Activated naive CD8-positive, alpha-beta T cell treated with anti-CD3 and anti-CD28 coated beads, Interleukin-2, amount 10 ng/mL, durations not matched to agents 7 days and 5 days (primary cell): ENCODE measurements around the gene TCF23. TPM values are rescaled to one million over a fixed set of nuclear protein-coding genes. Genes with fewer than 3 reads are reported as not detected.
"Not testable (repeated sequence)": the region's sequence is repeated elsewhere in the genome, so short reads cannot be mapped to it uniquely, and the experiment has no call there.

Experiments
- ATAC-seq: fragments of 150-1000 bp; cut with Tn5 transposase; one replicate; pipeline ENCODE4 v1.10.0; 2021; ENCODE audit warnings: low read depth, moderate library complexity
- POLR2A ChIA-PET: fragments of 350-600 bp; sonication (Branson Sonifier 250); formaldehyde crosslinking; loops from one replicate; lab custom pipeline; 2021; ENCODE audit warnings: antibody characterized with exemption; lab: Charles Lee
- DNase-seq: peaks from one replicate; pipeline ENCODE4 v3.0.0; 2021
- H3K27ac Mint-ChIP-seq: one replicate; pipeline ENCODE4 v1.8.0; 2022; ENCODE audit warnings: mild to moderate bottlenecking, mixed read lengths
- H3K27me3 Mint-ChIP-seq: one replicate; pipeline ENCODE4 v1.8.0; 2022; ENCODE audit warnings: mild to moderate bottlenecking, moderate library complexity, mixed read lengths
- H3K36me3 Mint-ChIP-seq: one replicate; pipeline ENCODE4 v1.8.0; 2021; ENCODE audit warnings: mild to moderate bottlenecking, mixed read lengths
- H3K4me1 Mint-ChIP-seq: one replicate; pipeline ENCODE4 v1.8.0; 2021; ENCODE audit warnings: mixed read lengths
- H3K4me3 Mint-ChIP-seq: one replicate; pipeline ENCODE4 v1.8.0; 2022; ENCODE audit warnings: mild to moderate bottlenecking, moderate library complexity, mixed read lengths
- H3K9me3 Mint-ChIP-seq: one replicate; pipeline ENCODE4 v1.8.0; 2021; ENCODE audit warnings: mixed read lengths
- total RNA-seq, 2 experiments: library from RNA; stranded (reverse); gene quantifications; one replicate each; pipeline ENCODE4 v1.2.3, GENCODE V29; 2021

TCF23 gene
- total RNA-seq, 2 experiments from 2014 or later, result not detected

DNA sequence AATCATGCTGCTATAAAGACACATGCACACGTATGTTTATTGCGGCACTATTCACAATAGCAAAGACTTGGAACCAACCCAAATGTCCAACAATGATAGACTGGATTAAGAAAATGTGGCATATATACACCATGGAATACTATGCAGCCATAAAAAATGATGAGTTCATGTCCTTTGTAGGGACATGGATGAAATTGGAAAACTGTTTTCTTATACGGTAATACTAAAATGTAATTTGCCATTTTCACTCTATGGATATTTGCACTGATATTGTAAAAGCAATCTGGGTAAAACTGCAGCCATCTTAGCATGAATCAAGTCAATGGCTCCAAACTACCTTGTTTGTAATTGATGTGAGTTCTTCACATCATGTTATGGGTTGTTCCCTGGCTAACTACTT is 47.0 kb downstream of the TCF23 start:
- POLR2A ChIA-PET, H3K27ac Mint-ChIP-seq, H3K9me3 Mint-ChIP-seq, H3K4me3 Mint-ChIP-seq, H3K27me3 Mint-ChIP-seq, H3K36me3 Mint-ChIP-seq, H3K4me1 Mint-ChIP-seq, ATAC-seq, DNase-seq: not testable (repeated sequence)

DNA sequence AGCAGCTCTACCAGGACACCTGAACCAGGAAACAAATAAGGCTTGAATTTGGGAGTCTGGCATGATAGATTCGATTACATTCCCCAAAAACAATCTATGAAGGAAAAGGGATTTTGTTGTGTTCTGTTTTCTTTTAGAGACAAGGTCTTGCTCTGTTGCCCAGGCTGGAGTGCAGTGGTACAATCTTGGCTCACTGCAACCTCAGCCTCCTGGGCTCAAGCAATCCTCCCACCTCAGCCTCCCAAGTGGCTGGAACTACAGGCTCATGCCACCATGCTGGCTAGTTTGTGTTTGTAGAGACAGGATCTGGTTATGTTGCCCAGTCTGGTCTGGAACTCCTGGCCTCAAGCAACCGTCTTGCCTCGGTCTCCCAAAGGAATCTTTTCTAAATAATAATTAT is 49.3 kb downstream of the TCF23 start:
- H3K36me3 Mint-ChIP-seq, POLR2A ChIA-PET, H3K9me3 Mint-ChIP-seq, DNase-seq, H3K27ac Mint-ChIP-seq, H3K4me1 Mint-ChIP-seq, H3K27me3 Mint-ChIP-seq, ATAC-seq, H3K4me3 Mint-ChIP-seq: not testable (repeated sequence)

GRCh38 chr2:27198627-27199026 is 49.8 kb downstream of the TCF23 start:
- Mint-ChIP-seq H3K36me3 (no peaks in the 10 kb centered on the region), H3K27me3 (no peaks in the 10 kb centered on the region), H3K4me3 (no peak overlapping the region), H3K9me3 (no peaks in the 10 kb centered on the region), H3K4me1 (no peaks in the 10 kb centered on the region), H3K27ac (no peak overlapping the region)
- POLR2A ChIA-PET, result no interaction called here
- DNase-seq, result no peak
- no peak for ATAC-seq

- Mint-ChIP-seq H3K27me3 (no peaks in the 10 kb centered on the region), H3K36me3 (no peaks in the 10 kb centered on the region), H3K9me3 (no peaks in the 10 kb centered on the region), H3K4me3 (no peak overlapping the region), H3K27ac (no peak overlapping the region), H3K4me1 (no peaks in the 10 kb centered on the region)
- DNase-seq (no peak), ATAC-seq (no peak)
- POLR2A ChIA-PET, result no interaction called here
Observed at GRCh38 chr2:27199241-27199640, 50.4 kb downstream of the TCF23 start.

DNA sequence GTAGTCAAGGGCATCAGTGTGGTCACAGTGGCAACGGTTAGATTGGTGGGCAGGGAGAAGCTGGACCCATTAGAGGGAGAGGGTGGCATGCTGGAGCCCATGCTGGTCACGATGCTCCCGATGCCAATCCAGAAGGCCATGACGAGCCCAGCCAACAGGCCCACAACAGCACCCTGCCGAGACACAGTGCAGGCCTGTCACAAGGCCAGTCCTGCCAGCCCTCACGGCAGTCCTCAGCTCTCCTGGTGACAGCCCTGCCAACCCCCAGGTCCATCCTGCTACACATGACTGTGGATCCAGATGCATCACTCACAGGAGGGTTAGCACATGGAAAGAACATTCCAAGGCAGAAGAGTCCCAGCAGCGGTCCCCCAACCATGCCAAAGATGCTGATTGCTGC is 52.9 kb downstream of the TCF23 start:
- ATAC-seq, result no peak
- no peak overlapping the region for H3K4me3 Mint-ChIP-seq
- peak overlapping the region; percentile 13 for H3K27ac Mint-ChIP-seq
- no peak for DNase-seq
- no peaks in the 10 kb centered on the region for H3K9me3 Mint-ChIP-seq
- peaks cover 13% of the 10 kb centered on the region for H3K4me1 Mint-ChIP-seq
- peaks cover 6% of the 10 kb centered on the region for H3K36me3 Mint-ChIP-seq
- POLR2A ChIA-PET, result no interaction called here
- H3K27me3 Mint-ChIP-seq, result no peaks in the 10 kb centered on the region

DNA sequence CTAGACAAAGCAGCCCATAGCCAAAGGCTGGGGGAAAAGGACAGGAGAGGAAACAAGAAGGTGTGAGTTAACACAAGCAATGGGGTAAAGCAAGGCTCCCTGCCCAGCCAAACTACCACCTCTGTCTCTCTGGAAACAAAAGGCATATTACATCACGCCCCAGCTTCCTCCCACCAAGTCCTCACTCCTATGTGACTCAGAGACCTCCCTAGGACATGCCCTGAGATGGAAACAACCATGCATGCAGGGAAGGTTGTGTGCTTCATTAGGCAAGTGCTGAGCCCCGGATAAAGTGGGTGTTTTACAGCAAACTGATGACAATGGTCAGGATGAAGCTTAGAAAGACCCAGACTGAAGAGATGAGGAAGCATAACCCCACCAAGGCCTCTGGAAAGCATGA is 54.0 kb downstream of the TCF23 start:
- Mint-ChIP-seq H3K27ac (no peak overlapping the region), H3K27me3 (no peaks in the 10 kb centered on the region), H3K4me1 (peaks cover 13% of the 10 kb centered on the region), H3K36me3 (peaks cover 8% of the 10 kb centered on the region), H3K9me3 (no peaks in the 10 kb centered on the region), H3K4me3 (no peak overlapping the region)
- POLR2A ChIA-PET, result interaction anchor here (0.6 kb wide), 1 partner anchor 1073 kb away, joined by 3 read pairs; no protein-coding TSS in a partner anchor
- DNase-seq, result no peak
- ATAC-seq, result no peak

DNA sequence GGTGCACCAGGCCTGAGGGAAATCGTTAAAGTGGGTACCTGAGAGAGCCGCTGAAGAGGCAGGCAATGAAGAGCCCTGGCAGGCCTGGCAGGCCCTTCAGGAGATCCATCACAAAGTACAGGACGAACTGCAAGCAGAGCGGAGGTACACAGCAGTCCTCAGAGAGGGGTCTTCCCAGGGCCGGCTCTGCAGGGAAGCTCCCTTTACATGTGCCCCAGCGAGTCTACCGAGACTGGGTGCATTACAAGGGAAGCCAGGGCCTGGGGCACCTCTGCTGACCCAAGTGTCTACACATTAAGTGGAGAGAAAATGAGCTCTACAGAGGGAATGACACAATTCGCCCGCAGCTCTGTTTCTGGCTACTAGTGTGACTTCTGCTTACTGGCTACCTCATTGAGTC is 54.9 kb downstream of the TCF23 start:
- Mint-ChIP-seq H3K9me3 (no peaks in the 10 kb centered on the region), H3K4me1 (peaks cover 13% of the 10 kb centered on the region), H3K4me3 (no peak overlapping the region), H3K27ac (no peak overlapping the region), H3K27me3 (no peaks in the 10 kb centered on the region), H3K36me3 (peaks cover 8% of the 10 kb centered on the region)
- POLR2A ChIA-PET, result no interaction called here
- DNase-seq (no peak), ATAC-seq (no peak)

DNA sequence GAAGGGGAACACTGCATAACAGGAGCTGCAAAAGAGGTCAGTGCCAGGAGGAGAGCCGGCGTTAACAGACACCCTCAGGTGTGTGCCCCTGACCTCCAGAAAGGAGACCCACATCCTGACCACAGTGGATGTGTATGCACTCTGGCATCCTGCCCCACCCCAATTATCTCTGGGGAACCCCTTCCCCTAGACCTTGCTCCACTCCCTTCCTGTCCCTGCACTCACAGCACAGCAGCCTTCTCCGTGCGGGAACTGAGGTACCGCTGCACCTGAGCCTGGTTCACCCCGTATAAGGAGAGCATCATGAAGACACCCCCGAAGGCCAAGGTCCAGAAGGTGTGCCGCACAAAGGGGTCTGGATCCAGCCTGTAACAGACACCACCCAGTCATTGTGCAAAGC is 55.8 kb downstream of the TCF23 start:
- ATAC-seq, result no peak
- POLR2A ChIA-PET, result interaction anchor here (1.0 kb wide), 1 partner anchor 133 kb away, joined by 3 read pairs; the partner anchor contains the start of gene OST4
- Mint-ChIP-seq H3K27ac (peak overlapping the region; percentile 51), H3K36me3 (peaks cover 8% of the 10 kb centered on the region), H3K27me3 (no peaks in the 10 kb centered on the region), H3K9me3 (no peaks in the 10 kb centered on the region), H3K4me1 (peaks cover 15% of the 10 kb centered on the region), H3K4me3 (no peak overlapping the region)
- no peak for DNase-seq

DNA sequence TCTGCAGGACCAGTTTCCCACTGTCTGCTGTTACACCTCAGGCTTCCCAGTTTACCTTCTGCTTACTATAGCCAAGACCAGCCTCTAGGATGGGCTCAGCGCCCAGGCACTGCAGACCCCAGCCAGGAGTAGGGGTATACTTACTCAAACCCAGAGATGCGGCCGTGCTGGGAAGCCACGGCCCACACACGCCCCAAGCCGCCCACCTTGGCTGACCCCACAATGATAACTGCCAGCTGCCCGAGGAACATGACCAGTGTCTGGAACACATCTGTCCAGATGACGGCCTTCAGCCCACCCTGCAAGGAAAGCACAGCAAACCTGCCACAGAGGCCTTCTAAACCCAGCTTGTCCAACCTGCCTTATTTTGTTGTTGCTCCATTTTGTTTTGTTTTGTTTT is 56.4 kb downstream of the TCF23 start:
- H3K27ac Mint-ChIP-seq, result peak overlapping the region; percentile 11
- no peaks in the 10 kb centered on the region for H3K9me3 Mint-ChIP-seq
- POLR2A ChIA-PET, result interaction anchor here (1.0 kb wide), 1 partner anchor 133 kb away, joined by 3 read pairs; the partner anchor contains the start of gene OST4
- H3K4me3 Mint-ChIP-seq, result no peak overlapping the region
- DNase-seq, result no peak
- no peaks in the 10 kb centered on the region for H3K27me3 Mint-ChIP-seq
- H3K36me3 Mint-ChIP-seq, result peaks cover 8% of the 10 kb centered on the region
- ATAC-seq, result no peak
- peaks cover 21% of the 10 kb centered on the region for H3K4me1 Mint-ChIP-seq

DNA sequence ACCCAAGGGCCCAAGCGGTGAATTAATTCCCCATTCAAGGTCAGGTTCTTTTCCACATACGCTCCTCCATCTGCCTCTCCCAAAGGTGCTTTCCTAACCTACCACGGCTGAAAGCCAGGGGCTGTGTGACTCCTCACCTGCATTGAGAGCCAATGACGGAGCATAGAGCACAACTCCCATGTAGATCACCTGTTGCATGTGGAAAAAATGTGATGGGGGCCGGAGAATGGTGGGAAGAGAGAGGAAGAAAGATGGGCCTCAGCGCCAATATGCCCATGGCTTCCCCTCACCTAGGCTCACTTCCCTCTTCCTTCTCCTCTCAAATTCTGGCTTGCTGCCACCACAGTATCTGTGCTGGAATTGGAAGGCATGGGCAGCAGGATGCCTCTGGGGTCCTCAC is 57.5 kb downstream of the TCF23 start:
- POLR2A ChIA-PET, result no interaction called here
- Mint-ChIP-seq H3K4me1 (peaks cover 21% of the 10 kb centered on the region), H3K9me3 (no peaks in the 10 kb centered on the region), H3K27me3 (no peaks in the 10 kb centered on the region), H3K36me3 (peaks cover 8% of the 10 kb centered on the region), H3K4me3 (no peak overlapping the region), H3K27ac (no peak overlapping the region)
- ATAC-seq, result no peak
- no peak for DNase-seq

Other genes with a start within 250 kb of the TCF23 start
- 1 to 10 TPM; 1.9 to 2.0 TPM for gene MAPRE3, start 178.4 kb upstream of the TCF23 start, total RNA-seq
- 10 to 100 TPM; 68.1 to 70.8 TPM for gene TMEM214, start 116.0 kb upstream of the TCF23 start, total RNA-seq
- gene AGBL5, start 97.3 kb upstream of the TCF23 start, total RNA-seq, result 10 to 100 TPM; 14.9 to 18.0 TPM
- gene OST4, start 77.3 kb upstream of the TCF23 start, total RNA-seq, result 100 to 1,000 TPM; 302 to 325 TPM
- gene EMILIN1, start 70.4 kb upstream of the TCF23 start, total RNA-seq, result 1 to 10 TPM in 1 of 2 experiments, under 1 TPM in 1; 0.91 to 1.2 TPM
- 10 to 100 TPM; 13.1 to 13.7 TPM for gene KHK, start 62.2 kb upstream of the TCF23 start, total RNA-seq
- 1 to 10 TPM; 1.6 TPM for gene CGREF1, start 29.9 kb upstream of the TCF23 start, total RNA-seq
- gene ABHD1, start 25.2 kb upstream of the TCF23 start, total RNA-seq, result 1 to 10 TPM in 1 of 2 experiments, under 1 TPM in 1; 0.77 to 1.4 TPM
- 10 to 100 TPM; 51.7 to 53.9 TPM for gene PREB, start 14.4 kb upstream of the TCF23 start, total RNA-seq
- not detected for gene PRR30, start 9.6 kb upstream of the TCF23 start, total RNA-seq
- 10 to 100 TPM; 74.9 to 84.6 TPM for gene ATRAID, start 63.0 kb downstream of the TCF23 start, total RNA-seq
- 10 to 100 TPM; 31.6 to 32.2 TPM for gene SLC5A6, start 63.3 kb downstream of the TCF23 start, total RNA-seq
- 10 to 100 TPM; 60.1 to 60.4 TPM for gene CAD, start 68.4 kb downstream of the TCF23 start, total RNA-seq
- gene SLC30A3, start 114.0 kb downstream of the TCF23 start, total RNA-seq, result under 1 TPM; 0.34 to 0.64 TPM
- gene DNAJC5G, start 126.4 kb downstream of the TCF23 start, total RNA-seq, result not detected
- gene TRIM54, start 133.4 kb downstream of the TCF23 start, total RNA-seq, result under 1 TPM in 1 of 2 experiments, not detected in 1; 0.19 TPM
- gene UCN, start 159.4 kb downstream of the TCF23 start, total RNA-seq, result 1 to 10 TPM; 3.7 to 5.1 TPM
- 100 to 1,000 TPM in 1 of 2 experiments, 10 to 100 TPM in 1; 93.4 to 100 TPM for gene MPV17, start 174.1 kb downstream of the TCF23 start, total RNA-seq
- 10 to 100 TPM; 66.4 to 70.8 TPM for gene GTF3C2, start 207.8 kb downstream of the TCF23 start, total RNA-seq
- 10 to 100 TPM; 38.3 to 39.2 TPM for gene EIF2B4, start 221.3 kb downstream of the TCF23 start, total RNA-seq
- gene SNX17, start 221.6 kb downstream of the TCF23 start, total RNA-seq, result 100 to 1,000 TPM; 113 to 116 TPM
- gene ZNF513, start 231.7 kb downstream of the TCF23 start, total RNA-seq, result 10 to 100 TPM; 16.4 to 18.6 TPM